GM18502 (cell line): ENCODE data around the gene CCR7.
"Not testable (repeated sequence)": the region's sequence is repeated elsewhere in the genome, so short reads cannot be mapped to it uniquely, and the experiment has no call there.

Source experiments
- ATAC-seq: cut with Tn5 transposase; IDR thresholded peaks from one replicate; pipeline ENCODE4 v1.9.1; 2021; ENCODE audit warnings: mild to moderate bottlenecking; ENCODE audit not compliant: unreplicated experiment, poor library complexity

The CCR7 gene

GRCh38 chr17:40552806-40553693 lies 12.2 kb downstream of the CCR7 start:
- no peak for ATAC-seq

GRCh38 chr17:40551879-40552768 lies 13.1 kb downstream of the CCR7 start:
- no peak for ATAC-seq

- ATAC-seq: no peak
These were observed 14.0 kb downstream of the CCR7 start for GRCh38 chr17:40551091-40551878.

GRCh38 chr17:40550608-40551007 lies 14.7 kb downstream of the CCR7 start:
- no peak for ATAC-seq

- ATAC-seq: no peak
These were observed 16.1 kb downstream of the CCR7 start for GRCh38 chr17:40548982-40549685.

GRCh38 chr17:40548491-40548981 lies 16.7 kb downstream of the CCR7 start:
- ATAC-seq: no peak

GRCh38 chr17:40547785-40548478 lies 17.3 kb downstream of the CCR7 start:
- no peak for ATAC-seq

- ATAC-seq: no peak
These were observed 18.0 kb downstream of the CCR7 start for GRCh38 chr17:40547079-40547784.

GRCh38 chr17:40546497-40546896 lies 18.8 kb downstream of the CCR7 start:
- ATAC-seq: not testable (repeated sequence)

- no peak for ATAC-seq
These were observed 19.6 kb downstream of the CCR7 start for GRCh38 chr17:40545660-40546059.

GRCh38 chr17:40542558-40543411 lies 22.5 kb downstream of the CCR7 start:
- peak; percentile 51 for ATAC-seq

- ATAC-seq: no peak
These were observed 23.3 kb downstream of the CCR7 start for GRCh38 chr17:40541873-40542557.

GRCh38 chr17:40541060-40541872 lies 24.0 kb downstream of the CCR7 start:
- ATAC-seq: no peak

GRCh38 chr17:40540448-40540847 lies 24.8 kb downstream of the CCR7 start:
- ATAC-seq: no peak

- no peak for ATAC-seq
These were observed 25.4 kb downstream of the CCR7 start for GRCh38 chr17:40539711-40540411.
